Activated CD8-positive, alpha-beta memory T cell treated with anti-CD3 and anti-CD28 coated beads for 48 hours (primary cell): ENCODE measurements around the gene FAM228B.

Experiments used
- DNase-seq, 3 experiments: peaks; one replicate each; pipeline ENCODE4 v3.0.0-alpha.2; 2020; ENCODE audit warnings: low read depth in 2 of 3, low spot score in 2 of 3

FAM228B gene

GRCh38 chr2:24200799-24201198 lies 77.5 kb downstream of the FAM228B start:
- DNase-seq: no peak

- no peak for DNase-seq
Measured at GRCh38 chr2:24203029-24203786, 79.9 kb downstream of the FAM228B start.

- DNase-seq: no peak
Measured at GRCh38 chr2:24203787-24204150, 80.5 kb downstream of the FAM228B start.

GRCh38 chr2:24204505-24204904 lies 81.2 kb downstream of the FAM228B start:
- DNase-seq: no peak

GRCh38 chr2:24205131-24205530 lies 81.9 kb downstream of the FAM228B start:
- DNase-seq: no peak

GRCh38 chr2:24206242-24206641 lies 83.0 kb downstream of the FAM228B start:
- no peak for DNase-seq

GRCh38 chr2:24206714-24207113 lies 83.4 kb downstream of the FAM228B start:
- no peak for DNase-seq

GRCh38 chr2:24207359-24207758 lies 84.1 kb downstream of the FAM228B start:
- DNase-seq: no peak

- no peak for DNase-seq
Measured at GRCh38 chr2:24208490-24208889, 85.2 kb downstream of the FAM228B start.

- DNase-seq: no peak
Measured at GRCh38 chr2:24209389-24210105, 86.3 kb downstream of the FAM228B start.

- no peak for DNase-seq
Measured at GRCh38 chr2:24210106-24210455, 86.8 kb downstream of the FAM228B start.

- DNase-seq: no peak
Measured at GRCh38 chr2:24210723-24211122, 87.5 kb downstream of the FAM228B start.

GRCh38 chr2:24211408-24211807 lies 88.1 kb downstream of the FAM228B start:
- no peak for DNase-seq

GRCh38 chr2:24214880-24215279 lies 91.6 kb downstream of the FAM228B start:
- no peak for DNase-seq
